GM12892 (cell line): ENCODE measurements around the gene PAK2.

ENCODE experiments used
- POLR2A ChIP-seq: IDR thresholded peaks from 2 replicates; pipeline ENCODE4 v1.6.1; 2011; ENCODE audit warnings: low read depth, low read length, control low read depth
- TAF1 ChIP-seq: IDR thresholded peaks from 2 replicates; pipeline ENCODE4 v1.6.1; 2011; ENCODE audit warnings: low read depth, mild to moderate bottlenecking, control low read depth, low read length, borderline replicate concordance

- TF ChIP-seq TAF1 (no peak), POLR2A (no peak)
These were observed 32.4 kb downstream of the PAK2 start for GRCh38 chr3:196772102-196772501.
